Body of pancreas (tissue), 4 donors: ENCODE measurements around the gene RETN.

Experiments used
- CTCF ChIP-seq, 7 experiments: fragments of 450-650 bp in 4 of 7; fragments of 200-600 bp in 3 of 7; sonication (generic) in 3 of 7; IDR thresholded peaks; one replicate each; pipeline ENCODE4 v1.5.1; 2016 to 2019; ENCODE audit warnings: antibody characterized with exemption in 7 of 7
- POLR2A ChIP-seq, 3 donors: fragments of 450-650 bp; IDR thresholded peaks; one replicate each; pipeline ENCODE4 v1.6.1; 2016; ENCODE audit warnings: antibody characterized with exemption in 3 of 3, mild to moderate bottlenecking in 2 of 3

GRCh38 chr19:7645656-7646425 lies 23.0 kb upstream of the RETN start:
- TF ChIP-seq POLR2A (IDR thresholded peaks at IDR 0.05) (no peak), CTCF (IDR thresholded peaks at IDR 0.05) (no peak)
